RWPE1 (cell line): Measurements from ENCODE around the gene GDF9.
"Not testable (repeated sequence)": the region's sequence is repeated elsewhere in the genome, so short reads cannot be mapped to it uniquely, and the experiment has no call there.

Source experiments
- CTCF ChIA-PET: fragments of 350-600 bp; sonication (Branson Sonifier 250); formaldehyde crosslinking; extraction: SDS; loops from one replicate; lab custom pipeline; 2021; lab: Yijun Ruan, JAX
- POLR2A ChIA-PET: fragments of 400-600 bp; formaldehyde crosslinking; extraction: SDS; loops from one replicate; lab custom pipeline; 2020; ENCODE audit warnings: antibody characterized with exemption; ENCODE audit not compliant: low non-redundant PET; lab: Yijun Ruan, JAX
- DNase-seq: peaks from one replicate; pipeline ENCODE4 v3.0.0; 2012; ENCODE audit warnings: low spot score
- H3K27ac ChIP-seq: fragments of 450-650 bp; 2 replicates; pipeline ENCODE4 v1.5.1; 2017
- TF ChIP-seq, protein P1 (sequence below): fragments of 450-650 bp; conservative IDR thresholded peaks from 2 replicates; pipeline ENCODE4 v1.5.1; 2017; ENCODE audit warnings: low read depth, mild to moderate bottlenecking

GDF9 gene

DNA sequence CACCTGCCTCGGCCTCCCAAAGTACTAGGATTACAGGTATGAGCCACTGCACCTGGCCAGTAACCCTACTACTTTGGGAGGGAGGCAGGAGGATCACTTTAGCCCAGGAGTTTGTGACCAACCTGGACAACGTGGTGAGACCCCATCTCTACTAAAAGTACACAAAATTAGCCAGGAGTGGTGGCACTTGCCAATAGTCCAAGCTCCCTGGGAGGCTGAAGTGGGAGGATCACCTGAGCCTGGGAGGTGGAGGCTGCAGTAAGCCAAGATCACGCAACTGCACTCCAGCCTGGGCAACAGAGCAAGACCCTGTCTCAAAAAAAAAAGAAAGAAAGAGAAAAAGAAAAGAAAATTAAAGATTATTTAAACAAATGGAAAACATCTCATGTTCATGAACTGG is 10.3 kb downstream of the GDF9 start:
- TF ChIP-seq, protein P1, sequence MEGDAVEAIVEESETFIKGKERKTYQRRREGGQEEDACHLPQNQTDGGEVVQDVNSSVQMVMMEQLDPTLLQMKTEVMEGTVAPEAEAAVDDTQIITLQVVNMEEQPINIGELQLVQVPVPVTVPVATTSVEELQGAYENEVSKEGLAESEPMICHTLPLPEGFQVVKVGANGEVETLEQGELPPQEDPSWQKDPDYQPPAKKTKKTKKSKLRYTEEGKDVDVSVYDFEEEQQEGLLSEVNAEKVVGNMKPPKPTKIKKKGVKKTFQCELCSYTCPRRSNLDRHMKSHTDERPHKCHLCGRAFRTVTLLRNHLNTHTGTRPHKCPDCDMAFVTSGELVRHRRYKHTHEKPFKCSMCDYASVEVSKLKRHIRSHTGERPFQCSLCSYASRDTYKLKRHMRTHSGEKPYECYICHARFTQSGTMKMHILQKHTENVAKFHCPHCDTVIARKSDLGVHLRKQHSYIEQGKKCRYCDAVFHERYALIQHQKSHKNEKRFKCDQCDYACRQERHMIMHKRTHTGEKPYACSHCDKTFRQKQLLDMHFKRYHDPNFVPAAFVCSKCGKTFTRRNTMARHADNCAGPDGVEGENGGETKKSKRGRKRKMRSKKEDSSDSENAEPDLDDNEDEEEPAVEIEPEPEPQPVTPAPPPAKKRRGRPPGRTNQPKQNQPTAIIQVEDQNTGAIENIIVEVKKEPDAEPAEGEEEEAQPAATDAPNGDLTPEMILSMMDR = no peak
- ChIA-PET CTCF (no interaction called here), POLR2A (interaction anchor here (0.8 to 1.2 kb wide), 2 partner anchors 10 to 15 kb away, joined by 3 read pairs; partner anchors contain the start of genes GDF9 and UQCRQ)
- no peak overlapping the region for H3K27ac ChIP-seq
- no peak for DNase-seq

DNA sequence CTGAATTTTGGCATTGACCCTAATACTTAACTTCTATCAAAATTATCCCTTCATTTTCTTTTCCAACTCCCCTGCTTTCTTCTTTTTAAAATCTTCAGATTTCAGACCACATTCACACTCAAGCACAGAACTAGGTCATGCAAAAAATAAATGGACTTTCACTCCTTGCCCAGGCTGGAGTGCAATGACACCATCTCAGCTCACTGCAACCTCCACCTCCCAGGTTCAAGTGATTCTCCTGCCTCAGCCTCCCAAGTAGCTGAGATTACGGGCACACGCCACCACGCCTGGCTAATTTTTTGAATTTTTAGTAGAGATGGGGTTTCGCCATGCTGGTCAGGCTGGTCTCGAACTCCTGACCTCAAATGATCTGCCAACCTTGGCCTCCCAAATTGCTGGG is 11.3 kb downstream of the GDF9 start:
- DNase-seq, H3K27ac ChIP-seq: not testable (repeated sequence)
- CTCF ChIA-PET = interaction anchor here (1.6 kb wide), 1 partner anchor 26 kb away, joined by 5 read pairs; no protein-coding TSS in a partner anchor
- POLR2A ChIA-PET = interaction anchor here (0.7 to 1.5 kb wide), 2 partner anchors 9 to 11 kb away, joined by 3 to 5 read pairs; partner anchors contain the start of genes GDF9 and UQCRQ

DNA sequence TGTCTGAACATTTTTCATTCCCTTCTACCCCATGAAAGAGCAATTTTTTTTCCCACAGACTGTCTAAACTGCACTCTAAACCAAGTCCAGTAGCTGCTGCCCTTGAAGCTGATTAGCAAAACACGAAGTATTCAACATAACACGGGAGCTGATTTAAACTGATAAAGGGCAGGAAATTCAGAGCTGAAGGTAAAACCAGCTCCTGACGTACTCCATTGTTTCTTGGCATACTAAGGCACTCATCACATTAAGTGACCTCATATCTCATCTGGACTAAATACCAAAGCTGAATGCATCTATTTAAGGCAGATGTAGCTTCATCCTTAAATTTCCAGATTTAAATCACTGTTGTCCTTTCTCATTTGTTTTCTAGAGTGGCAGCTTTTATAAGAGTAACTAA is 12.0 kb downstream of the GDF9 start:
- POLR2A ChIA-PET = interaction anchor here (0.5 to 1.5 kb wide), 2 partner anchors 12 to 34 kb away, joined by 3 to 5 read pairs; partner anchors contain the start of genes GDF9 and UQCRQ

DNA sequence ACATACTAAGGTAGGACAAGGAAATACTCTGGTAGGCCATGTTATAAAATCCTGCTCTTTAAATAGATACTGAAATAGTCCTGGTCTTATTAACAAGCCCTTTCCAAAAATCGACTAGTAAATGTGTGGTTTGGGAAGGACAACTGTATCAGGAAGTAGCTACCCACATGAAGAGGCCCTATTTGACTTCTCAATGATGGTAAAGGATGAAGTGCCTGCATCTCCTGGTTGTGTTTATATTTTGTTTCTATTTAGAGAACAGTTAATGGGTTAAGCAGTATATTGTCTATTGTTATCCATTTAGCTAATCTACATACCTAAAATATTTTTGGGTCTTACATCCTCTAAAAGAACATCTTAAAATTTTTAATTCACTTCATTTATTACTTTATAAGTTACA is 12.5 kb downstream of the GDF9 start:
- H3K27ac ChIP-seq = no peak overlapping the region
- ChIA-PET CTCF (interaction anchor here (0.9 to 1.6 kb wide), 2 partner anchors 10 to 25 kb away, joined by 3 to 5 read pairs; no protein-coding TSS in a partner anchor), POLR2A (interaction anchor here (1.5 kb wide), 1 partner anchor 12 kb away, joined by 5 read pairs; the partner anchor contains the start of genes GDF9 and UQCRQ)
- DNase-seq = no peak
- TF ChIP-seq, protein P1 = no peak

More for the DNA sequence above, 12.0 kb downstream of the GDF9 start:
- DNase-seq = no peak
- H3K27ac ChIP-seq = no peak overlapping the region
- CTCF ChIA-PET = interaction anchor here (0.9 to 1.6 kb wide), 2 partner anchors 10 to 25 kb away, joined by 3 to 5 read pairs; no protein-coding TSS in a partner anchor
- TF ChIP-seq, protein P1 = no peak

DNA sequence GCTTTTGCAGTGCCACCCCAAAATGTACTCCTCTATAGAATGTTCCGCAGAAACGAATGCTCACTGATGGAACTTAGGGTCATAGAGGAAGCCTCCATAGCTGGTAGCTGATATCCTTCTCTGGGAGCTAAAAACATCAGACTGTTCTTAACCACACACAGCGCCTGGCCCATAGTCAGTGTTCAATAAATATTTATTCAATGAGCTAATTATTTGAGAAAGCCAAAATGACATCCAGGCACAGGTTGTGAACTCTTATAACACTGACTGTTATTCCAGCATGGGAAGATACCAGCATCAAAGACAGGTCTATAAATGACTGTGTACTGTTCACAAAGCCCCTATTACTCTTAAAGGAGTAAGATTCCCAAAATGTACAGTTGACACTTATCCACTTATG is 12.9 kb downstream of the GDF9 start:
- TF ChIP-seq, protein P1 = no peak
- H3K27ac ChIP-seq = no peak overlapping the region
- no peak for DNase-seq
- CTCF ChIA-PET = interaction anchor here (1.6 kb wide), 1 partner anchor 24 kb away, joined by 5 read pairs; no protein-coding TSS in a partner anchor
- POLR2A ChIA-PET = no interaction called here

DNA sequence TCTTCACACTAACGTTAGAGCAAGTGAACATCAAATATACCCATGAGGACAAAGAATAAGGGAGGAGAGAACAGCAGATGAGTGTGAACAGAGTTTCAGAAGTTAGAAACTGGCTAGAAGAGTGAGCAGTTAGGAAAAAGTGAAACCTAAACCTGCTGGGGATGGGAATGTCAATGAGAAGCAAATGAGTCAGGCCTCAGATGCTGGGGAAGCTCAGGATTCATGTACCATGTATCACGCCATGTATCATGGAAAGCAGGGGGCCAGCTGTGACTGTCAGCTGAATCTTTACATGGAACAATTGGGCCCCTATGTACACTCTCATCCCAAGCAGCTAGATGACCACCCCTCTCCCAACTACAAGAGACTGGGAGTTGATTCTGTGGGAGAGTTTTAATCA is 16.2 kb downstream of the GDF9 start:
- no peak overlapping the region for H3K27ac ChIP-seq
- DNase-seq = no peak
- ChIA-PET POLR2A (no interaction called here), CTCF (interaction anchor here (0.5 kb wide), 1 partner anchor 67 kb away, joined by 3 read pairs; no protein-coding TSS in a partner anchor)
- TF ChIP-seq, protein P1 = no peak

DNA sequence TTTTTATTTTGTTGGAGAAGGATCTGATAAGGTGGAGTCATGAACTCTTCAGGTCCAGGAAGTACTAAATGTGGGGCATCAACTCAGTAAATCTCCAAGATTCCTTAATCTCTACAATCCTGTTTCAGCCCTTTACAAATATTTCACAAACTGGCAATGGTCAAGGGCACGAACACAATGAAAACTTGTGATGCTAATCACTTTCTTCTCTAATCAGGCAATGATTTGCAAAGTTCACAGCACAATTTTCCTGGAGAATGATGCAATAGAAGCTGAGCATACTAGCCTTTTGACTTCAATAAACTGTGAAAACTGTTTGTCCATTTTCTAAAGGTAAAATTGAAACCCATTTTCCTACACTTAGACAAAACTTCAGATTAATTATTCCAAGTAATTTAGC is 16.9 kb downstream of the GDF9 start:
- CTCF ChIA-PET = no interaction called here
- DNase-seq = no peak
- H3K27ac ChIP-seq = no peak overlapping the region
- TF ChIP-seq, protein P1 = no peak
- POLR2A ChIA-PET = no interaction called here
